ENCODE data around the gene CLASRP.
"Not testable (repeated sequence)": the region's sequence is repeated elsewhere in the genome, so short reads cannot be mapped to it uniquely, and the experiment has no call there.

CLASRP gene

GRCh38 chr19:45103508-45104319, 64.9 kb downstream of the CLASRP start:
- peaks cover 73% of the 10 kb centered on the region for H3K4me1 ChIP-seq (ENCODE audit: control insufficient read depth, insufficient read depth, low read length)
- no peaks in the 10 kb centered on the region for H3K36me3 ChIP-seq (ENCODE audit: control insufficient read depth, insufficient read depth, low read length)

DNA sequence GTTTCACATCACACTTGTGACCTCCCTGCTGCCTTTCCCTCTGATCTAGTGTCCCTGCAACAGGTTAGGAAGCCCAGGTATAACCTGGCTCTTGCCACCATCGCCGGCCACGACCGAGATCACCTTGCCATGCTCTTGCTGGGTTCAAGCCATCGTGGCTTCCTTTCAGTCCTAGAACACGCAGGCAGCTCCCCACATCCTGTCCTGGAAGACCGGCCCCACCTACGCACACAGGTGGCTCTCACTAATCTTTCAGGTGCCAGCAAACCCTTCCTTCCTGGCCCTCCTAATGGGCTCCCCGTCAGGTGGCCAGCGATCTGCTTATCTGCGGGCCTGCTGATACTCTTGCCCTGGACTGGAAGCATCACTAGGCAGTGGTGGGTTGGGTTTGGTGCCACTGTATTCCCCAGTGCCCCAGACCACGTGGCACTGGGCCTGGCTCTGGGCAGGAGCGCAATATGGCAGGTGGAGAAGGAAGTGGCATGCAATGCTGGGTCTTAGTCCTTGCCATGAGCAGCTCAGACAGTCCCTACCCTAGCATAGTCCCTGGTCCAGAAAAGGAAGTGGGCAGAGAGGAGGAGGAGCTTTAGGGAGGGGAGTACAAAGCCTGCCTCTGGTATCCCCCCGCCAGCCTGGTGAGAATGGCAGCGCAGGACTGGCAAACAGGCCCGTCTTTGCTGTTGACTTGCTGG, 66.0 kb downstream of the CLASRP start:
- H3K4me3 ChIP-seq (ENCODE audit: low read length) = no peak overlapping the region
- no peaks in the 10 kb centered on the region for H3K36me3 ChIP-seq (ENCODE audit: control insufficient read depth, insufficient read depth, low read length)
- H3K27me3 ChIP-seq (ENCODE audit: control insufficient read depth, insufficient read depth, low read length) = no peaks in the 10 kb centered on the region
- H3K4me1 ChIP-seq (ENCODE audit: control insufficient read depth, insufficient read depth, low read length) = peaks cover 62% of the 10 kb centered on the region
- H3K9me3 ChIP-seq (ENCODE audit: control insufficient read depth, low read length) = no peaks in the 10 kb centered on the region
- H3K9ac ChIP-seq (ENCODE audit: low read length) = peak overlapping the region; percentile 38

More at GRCh38 chr19:45103508-45104319, 64.9 kb downstream of the CLASRP start:
- Histone ChIP-seq H3K9me3 (ENCODE audit: control insufficient read depth, low read length) (no peaks in the 10 kb centered on the region), H3K27me3 (ENCODE audit: control insufficient read depth, insufficient read depth, low read length) (no peaks in the 10 kb centered on the region), H3K4me3 (ENCODE audit: low read length) (no peak overlapping the region), H3K9ac (ENCODE audit: low read length) (peak overlapping the region; percentile 38)

DNA sequence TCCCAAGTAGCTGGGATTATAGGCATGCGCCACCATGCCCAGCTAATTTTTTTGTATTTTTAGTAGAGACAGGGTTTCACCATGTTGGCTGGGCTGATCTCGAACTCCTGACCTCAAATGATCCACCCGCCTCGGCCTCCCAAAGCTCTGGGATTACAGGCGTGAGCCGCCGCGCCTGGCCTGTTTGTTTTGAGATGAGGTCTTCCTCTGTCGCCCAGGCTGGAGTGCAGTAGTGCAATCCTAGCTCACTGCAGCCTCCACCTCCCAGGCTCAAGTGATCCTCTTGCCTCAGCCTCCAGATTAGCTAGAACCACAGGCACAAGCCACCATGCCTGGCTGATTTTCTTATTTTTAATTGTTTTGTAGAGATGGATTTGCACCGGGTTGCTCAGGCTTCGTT, 67.5 kb downstream of the CLASRP start:
- H3K36me3 ChIP-seq (ENCODE audit: control insufficient read depth, insufficient read depth, low read length); H3K4me3 ChIP-seq (ENCODE audit: low read length); H3K27me3 ChIP-seq (ENCODE audit: control insufficient read depth, insufficient read depth, low read length); H3K9ac ChIP-seq (ENCODE audit: low read length); H3K9me3 ChIP-seq (ENCODE audit: control insufficient read depth, low read length): not testable (repeated sequence)
- H3K4me1 ChIP-seq (ENCODE audit: control insufficient read depth, insufficient read depth, low read length) = peaks cover 51% of the 10 kb centered on the region

GRCh38 chr19:45107621-45108150, 68.8 kb downstream of the CLASRP start:
- Histone ChIP-seq H3K4me1 (ENCODE audit: control insufficient read depth, insufficient read depth, low read length) (peaks cover 51% of the 10 kb centered on the region), H3K36me3 (ENCODE audit: control insufficient read depth, insufficient read depth, low read length) (no peaks in the 10 kb centered on the region), H3K9me3 (ENCODE audit: control insufficient read depth, low read length) (no peaks in the 10 kb centered on the region), H3K4me3 (ENCODE audit: low read length) (no peak overlapping the region), H3K27me3 (ENCODE audit: control insufficient read depth, insufficient read depth, low read length) (no peaks in the 10 kb centered on the region), H3K9ac (ENCODE audit: low read length) (no peak overlapping the region)

- Histone ChIP-seq H3K9ac (ENCODE audit: low read length) (no peak overlapping the region), H3K4me1 (ENCODE audit: control insufficient read depth, insufficient read depth, low read length) (peaks cover 47% of the 10 kb centered on the region), H3K4me3 (ENCODE audit: low read length) (no peak overlapping the region), H3K27me3 (ENCODE audit: control insufficient read depth, insufficient read depth, low read length) (no peaks in the 10 kb centered on the region), H3K9me3 (ENCODE audit: control insufficient read depth, low read length) (no peaks in the 10 kb centered on the region), H3K36me3 (ENCODE audit: control insufficient read depth, insufficient read depth, low read length) (no peaks in the 10 kb centered on the region)
Observed at GRCh38 chr19:45110851-45111266, 72.0 kb downstream of the CLASRP start.

DNA sequence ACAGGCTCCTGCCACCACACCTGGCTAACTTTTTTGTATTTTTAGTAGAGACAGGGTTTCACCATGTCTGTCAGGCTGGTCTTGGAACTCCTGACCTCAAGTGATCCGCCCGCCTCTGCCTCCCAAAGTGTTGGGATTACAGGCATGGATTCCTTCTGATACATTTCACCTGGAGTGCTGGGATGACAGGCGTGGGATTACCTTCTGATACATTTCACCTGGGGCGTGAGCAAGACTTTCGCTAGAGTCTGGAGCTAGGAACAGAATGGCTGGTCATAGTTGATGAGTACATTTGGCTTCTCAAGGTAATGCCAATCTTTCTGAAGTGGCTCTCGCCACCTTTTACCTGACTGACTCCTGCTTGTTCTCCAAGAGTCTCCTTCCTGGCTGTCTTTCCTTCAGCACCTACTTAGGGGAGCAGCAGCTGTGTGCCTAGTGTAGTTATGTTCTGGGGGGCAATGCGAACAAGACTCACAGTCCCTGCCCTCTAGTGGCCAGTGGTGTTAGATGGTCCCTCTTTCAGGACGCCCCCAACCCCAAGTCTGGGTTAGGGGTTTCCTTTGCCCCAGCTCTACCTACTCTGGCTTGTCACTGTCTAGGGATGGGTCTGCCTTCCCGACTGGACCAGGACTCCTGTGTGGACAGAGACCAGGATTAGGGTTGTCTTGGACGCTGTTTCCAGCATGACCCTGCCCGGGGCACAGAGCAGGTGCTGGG, 73.4 kb downstream of the CLASRP start:
- H3K9ac ChIP-seq (ENCODE audit: low read length) = peak overlapping the region; percentile 48
- H3K27me3 ChIP-seq (ENCODE audit: control insufficient read depth, insufficient read depth, low read length) = no peaks in the 10 kb centered on the region
- H3K9me3 ChIP-seq (ENCODE audit: control insufficient read depth, low read length) = no peaks in the 10 kb centered on the region
- H3K4me3 ChIP-seq (ENCODE audit: low read length) = no peak overlapping the region
- H3K36me3 ChIP-seq (ENCODE audit: control insufficient read depth, insufficient read depth, low read length) = no peaks in the 10 kb centered on the region
- H3K4me1 ChIP-seq (ENCODE audit: control insufficient read depth, insufficient read depth, low read length) = peaks cover 56% of the 10 kb centered on the region

DNA sequence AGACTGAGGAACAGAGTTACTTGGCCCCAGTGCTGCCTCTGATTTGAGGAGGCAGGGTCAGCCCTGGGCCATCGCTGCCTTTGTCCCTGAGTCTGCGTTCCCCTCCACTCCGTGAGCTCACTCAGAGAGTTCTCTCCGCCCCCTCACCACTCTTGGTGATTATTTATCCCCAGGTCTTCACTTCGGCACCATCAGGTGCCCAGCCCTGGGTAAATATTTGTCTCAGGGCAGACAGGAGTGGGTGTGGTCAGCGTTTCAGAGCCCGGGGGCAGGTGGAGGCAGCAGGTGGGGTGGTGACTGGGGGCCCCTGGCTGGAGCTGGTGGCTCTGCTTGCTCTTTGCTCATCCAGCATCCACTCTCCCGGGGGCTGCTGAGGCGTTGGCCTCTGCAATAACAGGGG, 74.8 kb downstream of the CLASRP start:
- Histone ChIP-seq H3K36me3 (ENCODE audit: control insufficient read depth, insufficient read depth, low read length) (no peaks in the 10 kb centered on the region), H3K27me3 (ENCODE audit: control insufficient read depth, insufficient read depth, low read length) (no peaks in the 10 kb centered on the region), H3K9ac (ENCODE audit: low read length) (peak overlapping the region; percentile 48), H3K4me3 (ENCODE audit: low read length) (no peak overlapping the region), H3K4me1 (ENCODE audit: control insufficient read depth, insufficient read depth, low read length) (peaks cover 69% of the 10 kb centered on the region), H3K9me3 (ENCODE audit: control insufficient read depth, low read length) (no peaks in the 10 kb centered on the region)

DNA sequence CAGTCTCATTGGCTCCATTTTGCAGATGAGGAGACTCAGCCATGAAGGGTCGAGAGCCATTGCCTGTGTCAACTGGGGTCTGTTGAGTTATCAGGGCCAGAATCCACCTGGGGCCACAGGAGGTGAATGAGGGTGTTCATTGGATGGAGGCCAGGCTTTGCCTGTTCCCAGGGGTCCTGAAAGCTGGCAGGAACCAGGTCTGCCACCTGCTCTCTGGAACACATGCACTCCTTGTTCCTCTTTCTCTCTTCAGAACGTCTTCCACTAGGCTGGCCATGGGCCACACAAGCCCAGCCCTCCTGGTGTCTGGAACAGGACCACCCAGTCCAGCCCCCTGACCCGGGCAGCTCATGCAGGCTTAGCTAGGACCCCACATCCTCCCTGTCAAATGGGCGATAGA, 75.3 kb downstream of the CLASRP start:
- Histone ChIP-seq H3K4me3 (ENCODE audit: low read length) (no peak overlapping the region), H3K27me3 (ENCODE audit: control insufficient read depth, insufficient read depth, low read length) (no peaks in the 10 kb centered on the region), H3K9ac (ENCODE audit: low read length) (peak overlapping the region; percentile 31), H3K9me3 (ENCODE audit: control insufficient read depth, low read length) (no peaks in the 10 kb centered on the region), H3K36me3 (ENCODE audit: control insufficient read depth, insufficient read depth, low read length) (no peaks in the 10 kb centered on the region), H3K4me1 (ENCODE audit: control insufficient read depth, insufficient read depth, low read length) (peaks cover 74% of the 10 kb centered on the region)

DNA sequence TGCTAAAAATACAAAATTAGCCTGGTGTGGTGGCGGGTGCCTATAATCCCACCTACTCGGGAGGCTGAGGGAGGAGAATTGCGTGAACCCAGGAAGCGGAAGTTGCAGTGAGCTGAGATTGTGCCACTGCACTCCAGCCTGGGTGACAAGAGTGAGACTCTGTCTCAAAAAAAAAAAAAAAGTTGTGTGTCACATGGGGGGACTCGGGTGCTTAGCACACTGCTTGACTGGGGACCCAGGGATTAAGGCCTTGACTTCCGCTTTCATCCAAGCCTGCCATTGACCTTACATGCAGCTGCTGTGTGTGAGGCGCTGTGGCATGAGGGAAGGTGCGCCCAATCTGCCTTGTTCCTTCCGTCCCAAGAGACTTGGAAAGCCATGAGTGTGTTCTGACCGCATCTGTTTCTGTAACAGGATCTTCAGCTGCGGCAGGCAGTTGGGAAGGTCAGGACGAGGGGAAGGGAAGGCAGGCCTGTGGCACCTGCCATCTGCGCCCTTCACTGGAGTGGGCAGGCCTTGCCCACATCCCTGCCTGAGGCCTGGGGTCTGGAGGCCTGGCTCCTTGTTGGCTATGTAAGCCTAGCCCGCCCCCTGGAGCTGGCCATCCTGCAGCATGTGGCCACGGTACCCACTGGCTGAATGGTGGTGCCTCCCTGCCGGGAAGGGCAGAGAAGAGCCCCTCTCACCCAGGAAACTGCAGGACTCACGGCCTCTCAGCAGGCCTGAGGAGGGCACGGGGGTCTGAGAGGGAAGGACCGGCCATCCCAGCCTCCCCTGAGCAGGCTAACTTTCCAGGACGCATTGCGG, 77.2 kb downstream of the CLASRP start:
- H3K9me3 ChIP-seq (ENCODE audit: control insufficient read depth, low read length) = no peaks in the 10 kb centered on the region
- no peaks in the 10 kb centered on the region for H3K36me3 ChIP-seq (ENCODE audit: control insufficient read depth, insufficient read depth, low read length)
- H3K9ac ChIP-seq (ENCODE audit: low read length) = no peak overlapping the region
- no peak overlapping the region for H3K4me3 ChIP-seq (ENCODE audit: low read length)
- peaks cover 82% of the 10 kb centered on the region for H3K4me1 ChIP-seq (ENCODE audit: control insufficient read depth, insufficient read depth, low read length)
- H3K27me3 ChIP-seq (ENCODE audit: control insufficient read depth, insufficient read depth, low read length) = no peaks in the 10 kb centered on the region

- no peak overlapping the region for H3K4me3 ChIP-seq (ENCODE audit: low read length)
- no peaks in the 10 kb centered on the region for H3K9me3 ChIP-seq (ENCODE audit: control insufficient read depth, low read length)
- H3K9ac ChIP-seq (ENCODE audit: low read length) = no peak overlapping the region
- H3K27me3 ChIP-seq (ENCODE audit: control insufficient read depth, insufficient read depth, low read length) = no peaks in the 10 kb centered on the region
- H3K36me3 ChIP-seq (ENCODE audit: control insufficient read depth, insufficient read depth, low read length) = no peaks in the 10 kb centered on the region
- peaks cover 84% of the 10 kb centered on the region for H3K4me1 ChIP-seq (ENCODE audit: control insufficient read depth, insufficient read depth, low read length)
Observed at GRCh38 chr19:45117167-45117594, 78.3 kb downstream of the CLASRP start.

DNA sequence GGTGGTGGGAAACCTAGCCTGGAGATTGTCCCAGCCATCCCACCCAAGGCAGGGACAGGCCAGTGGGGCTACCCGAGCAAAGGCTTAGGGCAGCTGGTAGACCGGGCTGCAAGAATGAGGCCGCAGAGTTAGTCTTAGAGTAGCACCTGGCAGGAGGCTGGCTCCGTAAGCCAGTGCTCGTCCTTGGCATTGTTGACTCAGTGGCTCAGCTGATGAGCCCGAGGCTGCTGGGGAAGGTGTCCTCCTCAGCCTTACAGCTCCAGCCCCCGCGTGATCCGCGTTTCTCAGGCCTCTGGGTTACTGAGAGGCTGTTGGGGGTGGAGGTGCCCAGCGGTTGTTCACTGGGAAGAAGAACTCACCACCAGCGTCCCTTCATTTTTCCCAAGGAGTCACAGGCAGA, 78.8 kb downstream of the CLASRP start:
- H3K4me1 ChIP-seq (ENCODE audit: control insufficient read depth, insufficient read depth, low read length) = peaks cover 84% of the 10 kb centered on the region
- H3K4me3 ChIP-seq (ENCODE audit: low read length) = no peak overlapping the region
- H3K36me3 ChIP-seq (ENCODE audit: control insufficient read depth, insufficient read depth, low read length) = no peaks in the 10 kb centered on the region
- H3K27me3 ChIP-seq (ENCODE audit: control insufficient read depth, insufficient read depth, low read length) = no peaks in the 10 kb centered on the region
- no peaks in the 10 kb centered on the region for H3K9me3 ChIP-seq (ENCODE audit: control insufficient read depth, low read length)
- H3K9ac ChIP-seq (ENCODE audit: low read length) = peak overlapping the region; percentile 1
